GM12892 (cell line): ENCODE data around the gene PPM1E.

Experiments used
- POLR2A ChIP-seq: IDR thresholded peaks from 2 replicates; pipeline ENCODE4 v1.6.1; 2011; ENCODE audit warnings: low read depth, low read length, control low read depth
- POLR2AphosphoS5 ChIP-seq: IDR thresholded peaks from 2 replicates; pipeline ENCODE4 v1.6.1; 2011; ENCODE audit warnings: low read depth, low read length, control low read depth
- TAF1 ChIP-seq: IDR thresholded peaks from 2 replicates; pipeline ENCODE4 v1.6.1; 2011; ENCODE audit warnings: low read depth, mild to moderate bottlenecking, control low read depth, low read length, borderline replicate concordance

DNA sequence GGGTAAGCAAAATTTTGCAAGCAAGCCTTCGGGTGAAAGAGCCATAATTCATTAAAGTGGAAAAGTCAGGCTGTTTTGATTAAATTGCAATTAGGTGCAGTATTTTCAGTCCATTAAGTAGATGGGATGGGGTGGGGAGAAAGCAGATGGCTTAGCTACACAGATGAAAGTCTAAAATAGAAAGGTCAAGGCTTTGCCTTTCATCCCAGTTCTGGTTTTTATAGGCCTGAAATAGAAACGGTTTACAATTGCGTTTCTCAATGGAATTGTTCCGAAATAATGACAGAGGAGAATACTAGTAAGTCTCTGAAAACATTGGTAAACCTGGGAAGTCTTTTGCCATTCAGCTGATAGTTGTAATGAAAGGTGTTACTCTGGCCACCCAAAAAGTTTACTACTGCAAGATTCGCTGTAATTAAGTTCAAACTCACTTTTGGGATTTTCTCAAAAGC lies 1.5 kb downstream of the PPM1E start:
- TF ChIP-seq POLR2A, result no peak
- TF ChIP-seq POLR2AphosphoS5, result no peak
- no peak for TF ChIP-seq TAF1
